ENCODE measurements around the gene OR56A3. TPM values are rescaled to one million over a fixed set of nuclear protein-coding genes. Genes with fewer than 3 reads are reported as not detected.

The OR56A3 gene
- total RNA-seq, 1 donor from 2014 or later: not detected

- Histone ChIP-seq H3K4me3 (ENCODE audit: low read depth, low read length) (no peak overlapping the region), H3K27me3 (ENCODE audit: control insufficient read depth, insufficient read depth, low read length) (no peaks in the 10 kb centered on the region), H3K36me3 (ENCODE audit: control insufficient read depth, insufficient read depth, low read length) (no peaks in the 10 kb centered on the region)
- TF ChIP-seq CTCF (IDR thresholded peaks at IDR 0.05; ENCODE audit: insufficient read depth, low read length, severe bottlenecking): no peak
- peak; percentile 32 for FAIRE-seq
- no peak for DNase-seq (ENCODE audit: low read depth)
Measured at GRCh38 chr11:5931061-5931460, 11.0 kb upstream of the OR56A3 start.

GRCh38 chr11:5932671-5933070 lies 9.4 kb upstream of the OR56A3 start:
- DNase-seq (ENCODE audit: low read depth): no peak
- Histone ChIP-seq H3K27me3 (ENCODE audit: control insufficient read depth, insufficient read depth, low read length) (no peaks in the 10 kb centered on the region), H3K36me3 (ENCODE audit: control insufficient read depth, insufficient read depth, low read length) (no peaks in the 10 kb centered on the region), H3K4me3 (ENCODE audit: low read depth, low read length) (no peak overlapping the region)
- TF ChIP-seq CTCF (IDR thresholded peaks at IDR 0.05; ENCODE audit: insufficient read depth, low read length, severe bottlenecking): no peak
- FAIRE-seq: no peak

- no peak for FAIRE-seq
Measured at GRCh38 chr11:5933116-5933515, 8.9 kb upstream of the OR56A3 start.

GRCh38 chr11:5937868-5938602 lies 4.0 kb upstream of the OR56A3 start:
- no peak overlapping the region for H3K4me3 ChIP-seq (ENCODE audit: low read depth, low read length)
- H3K27me3 ChIP-seq (ENCODE audit: control insufficient read depth, insufficient read depth, low read length): no peaks in the 10 kb centered on the region
- FAIRE-seq (no peak), DNase-seq (ENCODE audit: low read depth) (no peak)
- TF ChIP-seq CTCF (IDR thresholded peaks at IDR 0.05; ENCODE audit: insufficient read depth, low read length, severe bottlenecking): no peak
- no peaks in the 10 kb centered on the region for H3K36me3 ChIP-seq (ENCODE audit: control insufficient read depth, insufficient read depth, low read length)

More at GRCh38 chr11:5933116-5933515, 8.9 kb upstream of the OR56A3 start:
- no peaks in the 10 kb centered on the region for H3K36me3 ChIP-seq (ENCODE audit: control insufficient read depth, insufficient read depth, low read length)
- H3K4me3 ChIP-seq (ENCODE audit: low read depth, low read length): no peak overlapping the region
- H3K27me3 ChIP-seq (ENCODE audit: control insufficient read depth, insufficient read depth, low read length): no peaks in the 10 kb centered on the region
- TF ChIP-seq CTCF (IDR thresholded peaks at IDR 0.05; ENCODE audit: insufficient read depth, low read length, severe bottlenecking): no peak
- no peak for DNase-seq (ENCODE audit: low read depth)

GRCh38 chr11:5938603-5938965 lies 3.5 kb upstream of the OR56A3 start:
- no peak for FAIRE-seq
- no peaks in the 10 kb centered on the region for H3K27me3 ChIP-seq (ENCODE audit: control insufficient read depth, insufficient read depth, low read length)
- TF ChIP-seq CTCF (IDR thresholded peaks at IDR 0.05; ENCODE audit: insufficient read depth, low read length, severe bottlenecking): no peak
- DNase-seq (ENCODE audit: low read depth): no peak
- H3K4me3 ChIP-seq (ENCODE audit: low read depth, low read length): no peak overlapping the region
- H3K36me3 ChIP-seq (ENCODE audit: control insufficient read depth, insufficient read depth, low read length): no peaks in the 10 kb centered on the region

GRCh38 chr11:5940748-5941147 lies 1.3 kb upstream of the OR56A3 start:
- no peak for DNase-seq (ENCODE audit: low read depth)
- FAIRE-seq: no peak
- Histone ChIP-seq H3K27me3 (ENCODE audit: control insufficient read depth, insufficient read depth, low read length) (no peaks in the 10 kb centered on the region), H3K36me3 (ENCODE audit: control insufficient read depth, insufficient read depth, low read length) (no peaks in the 10 kb centered on the region), H3K4me3 (ENCODE audit: low read depth, low read length) (no peak overlapping the region)
- TF ChIP-seq CTCF (IDR thresholded peaks at IDR 0.05; ENCODE audit: insufficient read depth, low read length, severe bottlenecking): no peak
